ENCODE data around the gene SRPK2.

DNA sequence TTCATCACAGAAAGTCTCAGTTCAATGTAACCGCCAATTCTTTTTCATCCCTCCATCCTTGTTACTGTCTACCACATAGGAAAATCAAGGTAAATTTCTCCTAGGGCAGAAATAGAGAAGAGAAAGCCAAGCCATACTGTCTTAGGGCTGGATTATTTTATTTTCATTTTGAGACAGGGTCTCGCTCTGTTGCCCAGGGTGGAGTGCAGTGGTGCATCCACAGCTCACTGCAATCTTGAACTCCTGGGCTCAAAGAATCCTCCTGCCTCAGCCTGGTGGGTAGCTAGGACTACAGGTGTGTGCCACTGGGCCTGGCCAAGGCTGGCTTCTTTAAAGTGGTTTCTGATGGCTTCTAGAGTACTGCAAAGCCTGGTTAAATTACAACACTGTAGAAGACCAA, 181.7 kb downstream of the SRPK2 start:
- TF ChIP-seq, protein P1, sequence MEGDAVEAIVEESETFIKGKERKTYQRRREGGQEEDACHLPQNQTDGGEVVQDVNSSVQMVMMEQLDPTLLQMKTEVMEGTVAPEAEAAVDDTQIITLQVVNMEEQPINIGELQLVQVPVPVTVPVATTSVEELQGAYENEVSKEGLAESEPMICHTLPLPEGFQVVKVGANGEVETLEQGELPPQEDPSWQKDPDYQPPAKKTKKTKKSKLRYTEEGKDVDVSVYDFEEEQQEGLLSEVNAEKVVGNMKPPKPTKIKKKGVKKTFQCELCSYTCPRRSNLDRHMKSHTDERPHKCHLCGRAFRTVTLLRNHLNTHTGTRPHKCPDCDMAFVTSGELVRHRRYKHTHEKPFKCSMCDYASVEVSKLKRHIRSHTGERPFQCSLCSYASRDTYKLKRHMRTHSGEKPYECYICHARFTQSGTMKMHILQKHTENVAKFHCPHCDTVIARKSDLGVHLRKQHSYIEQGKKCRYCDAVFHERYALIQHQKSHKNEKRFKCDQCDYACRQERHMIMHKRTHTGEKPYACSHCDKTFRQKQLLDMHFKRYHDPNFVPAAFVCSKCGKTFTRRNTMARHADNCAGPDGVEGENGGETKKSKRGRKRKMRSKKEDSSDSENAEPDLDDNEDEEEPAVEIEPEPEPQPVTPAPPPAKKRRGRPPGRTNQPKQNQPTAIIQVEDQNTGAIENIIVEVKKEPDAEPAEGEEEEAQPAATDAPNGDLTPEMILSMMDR (IDR thresholded peaks at IDR 0.05) = no peak
- TF ChIP-seq POLR2A (IDR thresholded peaks at IDR 0.05) = no peak

All from testis (tissue), 2 donors.